IMR-90 (cell line): ENCODE measurements around the gene YES1. TPM values are rescaled to one million over a fixed set of nuclear protein-coding genes. Genes with fewer than 3 reads are reported as not detected.
A peak's percentile ranks its signal among the peaks of the same experiment; 100 is the strongest.

Experiments
- ATAC-seq: fragments of 200-7000 bp; cut with Tn5 transposase; 2 replicates; pipeline ENCODE4 v1.9.1; 2020; ENCODE audit warnings: low read depth, mild to moderate bottlenecking, moderate library complexity
- BruUV-seq: library from RNA; stranded (reverse); fragments of 400-500 nt; replicated peaks from 2 replicates; lab custom pipeline; 2021; lab: Mats Ljungman, UMichigan
- CTCF ChIA-PET: fragments of 300-600 bp; formaldehyde crosslinking; extraction: SDS; loops from one replicate; lab custom pipeline; 2021; ENCODE audit warnings: antibody characterized with exemption; lab: Yijun Ruan, JAX
- POLR2A ChIA-PET: fragments of 300-600 bp; sonication (Branson Sonifier 250); formaldehyde crosslinking; loops from one replicate; lab custom pipeline; 2022; ENCODE audit warnings: antibody characterized with exemption; ENCODE audit not compliant: unreplicated experiment; lab: Charles Lee
- DNase-seq: peaks from one replicate; pipeline ENCODE4 v3.0.0; 2013
- H2AFZ ChIP-seq: replicated peaks from 2 replicates; pipeline ENCODE3; 2013; ENCODE audit warnings: low read length, mild to moderate bottlenecking; ENCODE audit not compliant: poor library complexity
- H2AK5ac ChIP-seq: 2 replicates; pipeline ENCODE4 v1.6.1; 2013; ENCODE audit warnings: low read depth, low read length, inconsistent platforms
- H2AK9ac ChIP-seq: replicated peaks from 2 replicates; pipeline ENCODE3; 2013; ENCODE audit warnings: mild to moderate bottlenecking, low read depth, low read length, moderate library complexity; ENCODE audit not compliant: poor library complexity
- H2BK120ac ChIP-seq: 2 replicates; pipeline ENCODE4 v1.6.1; 2013; ENCODE audit warnings: low read depth, low read length, inconsistent platforms
- H2BK15ac ChIP-seq: 3 replicates; pipeline ENCODE4 v1.6.1; 2013; ENCODE audit warnings: low read depth, low read length, inconsistent platforms
- H2BK20ac ChIP-seq: 2 replicates; pipeline ENCODE4 v1.6.1; 2013; ENCODE audit warnings: low read depth, mild to moderate bottlenecking, inconsistent platforms, low read length, moderate library complexity
- H2BK5ac ChIP-seq: 2 replicates; pipeline ENCODE4 v1.6.1; 2013; ENCODE audit warnings: mild to moderate bottlenecking, low read depth, low read length, inconsistent platforms; ENCODE audit not compliant: poor library complexity, severe bottlenecking
- H3K14ac ChIP-seq: replicated peaks from 2 replicates; pipeline ENCODE4 v1.6.1; 2013; ENCODE audit warnings: low read depth, low read length, inconsistent platforms
- H3K18ac ChIP-seq: 2 replicates; pipeline ENCODE4 v1.6.1; 2013; ENCODE audit warnings: low read depth, low read length, control low read depth
- H3K23ac ChIP-seq: 2 replicates; pipeline ENCODE4 v1.6.1; 2013; ENCODE audit warnings: low read depth, low read length, inconsistent platforms
- H3K27ac ChIP-seq: 2 replicates; pipeline ENCODE4 v1.5.1; 2013; ENCODE audit warnings: mild to moderate bottlenecking, control low read depth, low read length; ENCODE audit not compliant: insufficient read depth
- H3K27me3 ChIP-seq: 2 replicates; pipeline ENCODE4 v1.6.1; 2013; ENCODE audit warnings: low read length; ENCODE audit not compliant: control insufficient read depth, insufficient read depth
- H3K36me3 ChIP-seq: 2 replicates; pipeline ENCODE4 v1.6.1; 2013; ENCODE audit warnings: low read length, mixed read lengths; ENCODE audit not compliant: control insufficient read depth, insufficient read depth
- H3K4ac ChIP-seq: 2 replicates; pipeline ENCODE4 v1.6.1; 2013; ENCODE audit warnings: low read depth, low read length, inconsistent platforms
- H3K4me1 ChIP-seq: 2 replicates; pipeline ENCODE4 v1.6.1; 2013; ENCODE audit warnings: low read length, mixed read lengths; ENCODE audit not compliant: control insufficient read depth, insufficient read depth
- H3K4me2 ChIP-seq: 2 replicates; pipeline ENCODE4 v1.6.1; 2013; ENCODE audit warnings: low read depth, mild to moderate bottlenecking, control low read depth, low read length, moderate library complexity
- H3K4me3 ChIP-seq: 2 replicates; pipeline ENCODE4 v1.5.1; 2013; ENCODE audit warnings: low read depth, mild to moderate bottlenecking, control low read depth, low read length, moderate library complexity; ENCODE audit not compliant: insufficient read depth
- H3K56ac ChIP-seq: 2 replicates; pipeline ENCODE4 v1.6.1; 2013; ENCODE audit warnings: low read length, inconsistent platforms; ENCODE audit not compliant: insufficient read depth; ENCODE audit errors: extremely low read depth
- H3K79me1 ChIP-seq, 2 experiments: 2 replicates each; pipeline ENCODE4 v1.6.1; 2013; ENCODE audit warnings: low read length in 2 of 2, inconsistent platforms in 1 of 2, low read depth in 1 of 2
- H3K9ac ChIP-seq: 2 replicates; pipeline ENCODE4 v1.6.1; 2013; ENCODE audit warnings: low read depth, low read length, control low read depth
- H3K9me1 ChIP-seq: 2 replicates; pipeline ENCODE4 v1.6.1; 2013; ENCODE audit warnings: low read length, inconsistent platforms; ENCODE audit not compliant: insufficient read depth
- H3K9me3 ChIP-seq: 2 replicates; pipeline ENCODE4 v1.6.1; 2013; ENCODE audit warnings: low read length; ENCODE audit not compliant: control insufficient read depth, insufficient read depth
- H4K20me1 ChIP-seq: 2 replicates; pipeline ENCODE4 v1.6.1; 2013; ENCODE audit warnings: low read length, inconsistent platforms; ENCODE audit not compliant: insufficient read depth
- H4K5ac ChIP-seq: 2 replicates; pipeline ENCODE4 v1.6.1; 2013; ENCODE audit warnings: mild to moderate bottlenecking, low read depth, low read length, control low read depth
- H4K8ac ChIP-seq, 2 experiments: 2 replicates each; pipeline ENCODE4 v1.6.1; 2013; ENCODE audit warnings: low read depth in 2 of 2, low read length in 2 of 2, control low read depth in 1 of 2, inconsistent platforms in 1 of 2
- H4K91ac ChIP-seq: 2 replicates; pipeline ENCODE4 v1.6.1; 2013; ENCODE audit warnings: low read depth, low read length, inconsistent platforms; ENCODE audit not compliant: insufficient read depth
- CEBPB ChIP-seq: IDR thresholded peaks from 2 replicates; pipeline ENCODE4 v1.6.1; 2012; ENCODE audit warnings: low read depth, low read length, improper control_type of control experiment
- FOS ChIP-seq: fragments of 150-350 bp; IDR thresholded peaks from 2 replicates; pipeline ENCODE4 v1.6.1; 2016; ENCODE audit warnings: low read depth, low read length
- MAFK ChIP-seq: IDR thresholded peaks from 2 replicates; pipeline ENCODE4 v1.6.1; 2012; ENCODE audit warnings: low read depth, low read length, improper control_type of control experiment
- MAZ ChIP-seq: IDR thresholded peaks from 2 replicates; pipeline ENCODE4 v1.6.1; 2012; ENCODE audit warnings: low read depth, mild to moderate bottlenecking, low read length, improper control_type of control experiment, moderate library complexity, borderline replicate concordance
- RAD21 ChIP-seq: IDR thresholded peaks from 2 replicates; pipeline ENCODE4 v1.6.1; 2012; ENCODE audit warnings: low read length, improper control_type of control experiment
- WGBS, 2 experiments: methylation state at CpG; one replicate each; pipeline versions ENCODE4 v1.1.5 to v1.1.7; 2013; ENCODE audit warnings: missing lambda C conversion rate in 2 of 2; ENCODE audit not compliant: insufficient read length in 1 of 2; ENCODE audit errors: extremely low coverage in 2 of 2; 5-methylcytosine and 5-hydroxymethylcytosine counted together
- dilution Hi-C: fragments of 300-500 bp; cut with HindIII; formaldehyde crosslinking; loops from one replicate; pipeline ENCODE4 v1.14.3; 2018; ENCODE audit warnings: low sequenced_read_pairs; ENCODE audit not compliant: unreplicated experiment
- in situ Hi-C: fragments of 300-500 bp; cut with MboI; formaldehyde crosslinking; loops from 3 replicates; pipeline ENCODE4 v1.14.3; 2019; ENCODE audit warnings: low sequenced_read_pairs, inconsistent platforms, mixed read lengths
- intact Hi-C: fragments of 100-400 bp; cut with micrococcal nuclease; formaldehyde crosslinking; loops from 2 replicates; pipeline ENCODE4 v1.10.0; 2022
- polyA plus RNA-seq, 3 experiments: library from polyadenylated mRNA; depleted of rRNA; stranded (reverse); fragments of >200 nt; gene quantifications; 2 replicates each; pipeline ENCODE4 v1.2.3, GENCODE V29; 2012; ENCODE audit warnings: low replicate concordance in 1 of 3
- total RNA-seq: library from RNA; depleted of rRNA; stranded (reverse); fragments of >200 nt; gene quantifications from 2 replicates; pipeline ENCODE4 v1.2.3, GENCODE V29; 2012

Gene YES1
- total and polyA plus RNA-seq, 2 of the 4 experiments (the other 2 are of a cell fraction) = 16.7 to 62.0 TPM

DNA sequence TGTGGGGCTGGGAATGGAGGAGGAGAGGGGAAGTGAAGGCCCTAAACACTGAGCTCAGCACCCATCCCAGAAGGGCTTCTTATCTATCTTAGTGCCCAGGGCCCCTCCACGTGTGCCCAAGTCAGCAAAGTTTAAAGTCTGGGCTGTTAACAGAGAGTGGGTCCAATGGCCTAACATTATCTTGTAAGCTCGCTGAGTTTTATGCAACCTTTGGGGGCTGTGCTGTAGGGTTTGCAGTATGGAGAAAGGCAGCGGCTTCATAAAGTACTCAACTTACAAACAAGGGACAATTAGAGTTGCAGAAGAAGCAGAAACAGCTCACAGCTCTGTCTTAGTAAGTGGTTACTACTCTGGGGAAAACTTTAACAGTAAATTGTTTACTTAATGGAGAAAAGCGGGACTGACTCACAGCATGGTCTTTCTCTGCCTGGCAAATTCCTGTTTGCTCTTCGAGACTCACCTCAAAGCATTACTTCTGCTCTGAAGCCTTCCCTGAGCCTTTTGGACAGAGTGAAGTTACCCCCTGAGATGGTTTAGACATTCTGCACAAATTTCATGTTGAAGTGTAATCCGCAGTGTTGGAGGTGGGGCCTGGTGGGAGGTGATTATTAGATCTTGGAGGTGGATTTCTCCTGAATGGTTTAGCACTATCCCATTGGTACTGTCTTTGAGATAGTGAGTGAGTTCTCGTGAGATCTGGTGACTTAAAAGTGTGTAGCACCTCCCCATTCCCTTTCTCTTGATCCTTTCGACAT is 108.7 kb downstream of the YES1 start:
- H3K9ac ChIP-seq = no peak overlapping the region
- H2BK20ac ChIP-seq = 0 out of 2 replicates have a peak overlapping the region, but pooled peaks have one; percentile 50
- H3K14ac ChIP-seq = 0 out of 2 replicates have a peak overlapping the region, but pooled peaks have one; percentile 32
- DNase-seq (peak; percentile 88), ATAC-seq (peak; percentile 92)
- peak overlapping the region; percentile 36; the same call in 1 of the 3 replicates for H2BK15ac ChIP-seq
- intact Hi-C loops = no loop called here
- H4K5ac ChIP-seq = peak overlapping the region; percentile 32; the same call in 1 of the 2 replicates
- 0 out of 2 replicates have a peak overlapping the region, but pooled peaks have one; percentile 3 for H3K23ac ChIP-seq
- in situ Hi-C loops = no loop called here
- peak overlapping the region; percentile 68 for H2BK120ac ChIP-seq
- H2BK5ac ChIP-seq = peak overlapping the region; percentile 55
- no peak overlapping the region for H3K4me3 ChIP-seq
- peak overlapping the region; percentile 10 for H3K4ac ChIP-seq
- H3K18ac ChIP-seq = peak overlapping the region; percentile 13; the same call in 1 of the 2 replicates
- 0 out of 4 replicates have a peak overlapping the region, but pooled peaks of 1 of the 2 experiments have one; percentile 10 for H4K8ac ChIP-seq
- H3K4me2 ChIP-seq = peak overlapping the region; percentile 83
- no peaks in the 10 kb centered on the region for H3K9me3 ChIP-seq
- dilution Hi-C loops = no loop called here
- no peaks in the 10 kb centered on the region for H3K27me3 ChIP-seq
- peak overlapping the region; percentile 5 for H2AFZ ChIP-seq
- H3K9me1 ChIP-seq = peaks cover 10% of the 10 kb centered on the region; the same call in 1 of the 2 replicates
- peaks cover 10% of the 10 kb centered on the region for H3K4me1 ChIP-seq
- H4K91ac ChIP-seq = no peak overlapping the region
- peaks cover 6% of the 10 kb centered on the region for H3K36me3 ChIP-seq
- ChIA-PET POLR2A (no interaction called here), CTCF (interaction anchor here (1.3 to 1.6 kb wide), 2 partner anchors 10 to 79 kb away, joined by 4 to 6 read pairs; partner anchors contain the start of gene ENOSF1)
- H3K79me1 ChIP-seq = peaks cover 5 to 6% of the 10 kb centered on the region in 2 experiments; a peak in 2 of 4 replicates
- no TSS peak for BruUV-seq
- peak overlapping the region; percentile 61 for H3K27ac ChIP-seq
- no peak overlapping the region for H3K56ac ChIP-seq
- no CpG with 5 or more reads among the region's 8 CpGs for WGBS, 2 experiments
- H4K20me1 ChIP-seq = peaks cover 20% of the 10 kb centered on the region
- no peak overlapping the region for H2AK9ac ChIP-seq
- TF ChIP-seq MAFK (0 out of 2 replicates have a peak, but pooled peaks have one; percentile 13), FOS (peak; percentile 32; the same call in 1 of the 2 replicates), CEBPB (peak; percentile 32; the same call in 1 of the 2 replicates), RAD21 (no peak), MAZ (no peak)
- H2AK5ac ChIP-seq = peak overlapping the region; percentile 85; the same call in 1 of the 2 replicates
